Tibial nerve (tissue), 4 donors: ENCODE measurements around the gene RPS6KA5. TPM values are rescaled to one million over a fixed set of nuclear protein-coding genes. Genes with fewer than 3 reads are reported as not detected.

ENCODE experiments used
- DNase-seq, 2 donors: peaks; one replicate each; pipeline ENCODE4 v3.0.0-alpha.2; 2019; ENCODE audit warnings: low spot score in 2 of 2
- H3K27ac ChIP-seq, 4 donors: fragments of 200-600 bp; sonication (generic) in 3 of 4; one replicate each; pipeline ENCODE4 v1.5.1; 2017 to 2019; ENCODE audit warnings: mild to moderate bottlenecking in 1 of 4
- H3K27me3 ChIP-seq, 2 donors: fragments of 200-600 bp; sonication (generic) in 1 of 2; one replicate each; pipeline versions ENCODE4 v1.5.1 to v1.6.0; 2017 to 2019
- H3K36me3 ChIP-seq, 3 donors: fragments of 200-600 bp; sonication (generic); one replicate each; pipeline ENCODE4 v1.5.1; 2018 to 2019
- H3K4me1 ChIP-seq, 4 donors: fragments of 200-600 bp; sonication (generic) in 3 of 4; one replicate each; pipeline ENCODE4 v1.5.1; 2017 to 2019
- H3K4me3 ChIP-seq, 4 donors: fragments of 200-600 bp; sonication (generic) in 3 of 4; one replicate each; pipeline ENCODE4 v1.5.1; 2017 to 2019; ENCODE audit warnings: mild to moderate bottlenecking in 1 of 4, moderate library complexity in 1 of 4
- H3K9me3 ChIP-seq, 4 donors: fragments of 200-600 bp; sonication (generic) in 3 of 4; one replicate each; pipeline ENCODE4 v1.5.1; 2017 to 2019
- EP300 ChIP-seq, 2 donors: sonication (generic); formaldehyde crosslinking; IDR thresholded peaks; one replicate each; pipeline ENCODE4 v1.6.1; 2017; ENCODE audit warnings: antibody characterized with exemption in 2 of 2, mild to moderate bottlenecking in 1 of 2
- POLR2A ChIP-seq, 2 donors: fragments of 450-650 bp; IDR thresholded peaks; one replicate each; pipeline ENCODE4 v1.6.1; 2017; ENCODE audit warnings: antibody characterized with exemption in 2 of 2, mild to moderate bottlenecking in 2 of 2, moderate library complexity in 2 of 2
- WGBS, 2 donors: methylation state at CpG; one replicate each; pipeline ENCODE4 v1.1.5; 2018; 5-methylcytosine and 5-hydroxymethylcytosine counted together
- total RNA-seq, 4 donors: library from RNA; depleted of rRNA; stranded (reverse); fragments of >200 nt; gene quantifications; one replicate each; pipeline ENCODE4 v1.1.0, GENCODE V29; 2016
- TF ChIP-seq, protein P1 (sequence below), 5 experiments: fragments of 200-600 bp in 3 of 5; fragments of 450-650 bp in 2 of 5; sonication (generic) in 3 of 5; IDR thresholded peaks; one replicate each; pipeline ENCODE4 v1.5.1; 2016 to 2019; ENCODE audit warnings: antibody characterized with exemption in 5 of 5, mild to moderate bottlenecking in 3 of 5, moderate library complexity in 2 of 5

Gene RPS6KA5
- total RNA-seq, 4 donors from 2014 or later = 8.4 to 12.7 (median 10.1) TPM

DNA sequence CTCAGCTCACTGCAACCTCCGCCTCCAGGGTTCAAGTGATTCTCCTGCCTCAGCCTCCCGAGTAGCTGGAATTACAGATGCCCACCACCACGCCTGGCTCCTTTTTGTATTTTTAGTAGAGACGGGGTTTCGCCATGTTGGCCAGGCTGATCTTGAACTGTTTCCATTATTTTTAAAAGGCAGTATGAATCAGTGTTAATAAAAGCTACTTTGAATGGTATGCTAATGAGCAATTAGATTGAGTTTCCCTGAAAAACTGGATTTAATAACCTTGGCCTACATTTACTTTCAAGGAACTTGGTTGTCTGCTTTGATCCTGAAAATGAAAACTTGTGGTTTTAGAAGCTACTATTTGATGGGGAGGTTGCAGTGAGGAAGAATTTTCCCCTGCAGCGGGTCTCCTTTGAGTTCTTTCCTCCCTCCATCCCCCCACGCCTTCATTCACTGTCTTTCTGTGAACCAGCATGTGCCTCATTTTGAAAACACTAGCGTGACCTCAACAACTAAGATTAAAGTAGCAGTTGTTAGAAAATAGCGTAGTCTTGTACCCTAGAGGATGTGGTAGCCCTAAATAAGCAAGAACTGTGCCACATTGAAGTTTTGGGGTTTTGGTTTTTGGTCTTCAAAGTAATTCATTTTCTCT lies 17.8 kb upstream of the RPS6KA5 start:
- no peaks in the 10 kb centered on the region for H3K4me1 ChIP-seq
- 77 to 79% methylated on average over 9 of the region's 9 CpGs for WGBS, 2 donors
- H3K27me3 ChIP-seq = no peaks in the 10 kb centered on the region
- H3K36me3 ChIP-seq = no peaks in the 10 kb centered on the region
- no peaks in the 10 kb centered on the region for H3K9me3 ChIP-seq
- no peak overlapping the region for H3K4me3 ChIP-seq
- DNase-seq = no peak
- H3K27ac ChIP-seq = no peak overlapping the region
- TF ChIP-seq EP300 (IDR thresholded peaks at IDR 0.05) (no peak), POLR2A (IDR thresholded peaks at IDR 0.05) (no peak)
- TF ChIP-seq, protein P1, sequence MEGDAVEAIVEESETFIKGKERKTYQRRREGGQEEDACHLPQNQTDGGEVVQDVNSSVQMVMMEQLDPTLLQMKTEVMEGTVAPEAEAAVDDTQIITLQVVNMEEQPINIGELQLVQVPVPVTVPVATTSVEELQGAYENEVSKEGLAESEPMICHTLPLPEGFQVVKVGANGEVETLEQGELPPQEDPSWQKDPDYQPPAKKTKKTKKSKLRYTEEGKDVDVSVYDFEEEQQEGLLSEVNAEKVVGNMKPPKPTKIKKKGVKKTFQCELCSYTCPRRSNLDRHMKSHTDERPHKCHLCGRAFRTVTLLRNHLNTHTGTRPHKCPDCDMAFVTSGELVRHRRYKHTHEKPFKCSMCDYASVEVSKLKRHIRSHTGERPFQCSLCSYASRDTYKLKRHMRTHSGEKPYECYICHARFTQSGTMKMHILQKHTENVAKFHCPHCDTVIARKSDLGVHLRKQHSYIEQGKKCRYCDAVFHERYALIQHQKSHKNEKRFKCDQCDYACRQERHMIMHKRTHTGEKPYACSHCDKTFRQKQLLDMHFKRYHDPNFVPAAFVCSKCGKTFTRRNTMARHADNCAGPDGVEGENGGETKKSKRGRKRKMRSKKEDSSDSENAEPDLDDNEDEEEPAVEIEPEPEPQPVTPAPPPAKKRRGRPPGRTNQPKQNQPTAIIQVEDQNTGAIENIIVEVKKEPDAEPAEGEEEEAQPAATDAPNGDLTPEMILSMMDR (IDR thresholded peaks at IDR 0.05) = no peak

DNA sequence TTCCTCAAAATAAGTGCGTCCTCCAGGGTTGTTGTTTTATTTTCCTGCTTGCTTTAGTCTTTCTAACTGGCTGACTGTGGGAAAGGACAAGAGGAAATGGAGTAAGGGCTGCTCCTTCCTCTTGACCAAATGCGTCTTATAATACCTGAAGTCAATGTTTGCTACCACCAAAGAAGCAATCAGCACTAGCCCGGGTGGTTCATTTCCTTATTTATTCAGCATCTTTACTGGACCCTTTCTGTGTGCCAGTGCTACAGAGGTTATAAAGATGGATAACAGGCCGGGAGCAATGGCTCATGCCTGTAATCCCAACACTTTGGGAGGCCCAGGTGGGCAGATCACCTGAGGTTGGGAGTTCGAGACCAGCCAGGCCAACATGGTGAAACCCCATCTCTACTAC lies 15.1 kb upstream of the RPS6KA5 start:
- Histone ChIP-seq H3K4me1 (no peaks in the 10 kb centered on the region), H3K9me3 (peaks cover 0 to 5% (median 0%) of the 10 kb centered on the region in 4 donors), H3K27me3 (no peaks in the 10 kb centered on the region), H3K27ac (no peak overlapping the region), H3K36me3 (no peaks in the 10 kb centered on the region), H3K4me3 (no peak overlapping the region)
- no peak for DNase-seq
- TF ChIP-seq, protein P1 (IDR thresholded peaks at IDR 0.05) = no peak
- TF ChIP-seq EP300 (IDR thresholded peaks at IDR 0.05) (no peak), POLR2A (IDR thresholded peaks at IDR 0.05) (no peak)
- 94 to 97% methylated on average over 5 of the region's 5 CpGs for WGBS, 2 donors

DNA sequence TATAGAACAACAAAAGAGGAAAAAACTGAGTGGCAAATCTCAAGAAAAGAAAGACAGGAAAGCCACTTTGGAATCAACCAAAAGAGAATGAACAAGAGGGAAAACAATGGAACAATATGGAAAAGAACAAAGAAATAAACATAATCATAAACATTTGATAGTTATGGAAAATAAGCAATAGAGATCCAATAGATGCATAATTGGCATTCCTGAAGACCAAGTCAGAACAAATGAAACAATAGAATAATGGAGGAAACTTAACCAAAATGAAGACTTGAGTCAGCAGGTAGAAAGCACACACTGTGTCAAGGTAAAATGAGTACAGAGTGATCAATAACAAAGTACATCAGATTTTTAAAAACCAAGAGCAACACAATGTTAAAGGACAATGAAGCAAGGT lies 10.1 kb upstream of the RPS6KA5 start:
- no peaks in the 10 kb centered on the region for H3K36me3 ChIP-seq
- no peaks in the 10 kb centered on the region for H3K27me3 ChIP-seq
- no peak for DNase-seq
- TF ChIP-seq EP300 (IDR thresholded peaks at IDR 0.05) (no peak), POLR2A (IDR thresholded peaks at IDR 0.05) (no peak)
- TF ChIP-seq, protein P1 (IDR thresholded peaks at IDR 0.05) = no peak
- no peak overlapping the region for H3K4me3 ChIP-seq
- no peaks in the 10 kb centered on the region for H3K4me1 ChIP-seq
- H3K9me3 ChIP-seq = peaks cover 0 to 6% (median 0%) of the 10 kb centered on the region in 4 donors
- no peak overlapping the region for H3K27ac ChIP-seq

DNA sequence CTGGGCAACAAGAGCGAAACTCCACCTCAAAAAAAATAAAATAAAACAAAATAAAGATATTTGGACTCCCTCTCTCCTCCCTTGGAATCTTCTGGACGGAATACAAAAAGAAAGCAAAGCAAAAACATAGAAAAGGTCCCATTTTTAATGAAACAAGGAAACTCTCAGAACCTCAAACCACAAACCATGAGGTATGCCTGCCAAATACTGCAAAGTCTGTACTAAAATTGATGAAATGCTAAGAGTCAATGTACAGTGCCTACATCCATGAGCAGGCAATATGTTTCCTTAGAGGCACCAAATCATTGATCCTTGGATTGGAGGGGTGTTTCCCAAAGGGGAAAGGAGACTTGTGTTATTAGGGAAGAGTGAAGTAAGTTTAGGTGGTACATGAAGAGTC lies 8.2 kb upstream of the RPS6KA5 start:
- TF ChIP-seq EP300 (IDR thresholded peaks at IDR 0.05) (no peak), POLR2A (IDR thresholded peaks at IDR 0.05) (no peak)
- TF ChIP-seq, protein P1 (IDR thresholded peaks at IDR 0.05) = no peak
- H3K27ac ChIP-seq = no peak overlapping the region
- H3K9me3 ChIP-seq = peaks cover 0 to 6% (median 0%) of the 10 kb centered on the region in 4 donors
- no peaks in the 10 kb centered on the region for H3K36me3 ChIP-seq
- no peak for DNase-seq
- no peak overlapping the region for H3K4me3 ChIP-seq
- WGBS, 2 donors = 56 to 59% methylated on average over 2 of the region's 2 CpGs
- H3K4me1 ChIP-seq = peaks cover 0 to 2% (median 0%) of the 10 kb centered on the region in 4 donors
- no peaks in the 10 kb centered on the region for H3K27me3 ChIP-seq

DNA sequence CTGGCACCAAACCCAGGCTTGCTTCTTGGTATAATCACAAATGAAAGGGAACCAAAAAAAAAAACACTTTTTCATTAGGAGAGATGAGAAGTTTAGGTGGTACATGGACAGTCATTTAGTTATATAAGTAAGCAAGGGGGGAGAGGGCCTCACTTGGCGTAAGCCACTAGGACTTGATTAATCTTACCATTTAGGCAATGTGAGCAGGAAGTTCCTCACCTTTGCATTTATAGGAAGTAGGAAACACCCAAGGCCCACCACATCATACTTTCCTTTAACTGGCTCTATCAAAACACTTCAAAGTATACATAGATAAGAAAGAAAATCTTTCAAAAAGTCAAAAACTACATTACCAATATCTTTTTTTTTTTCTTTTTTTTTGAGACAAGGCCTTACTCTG lies 6.7 kb upstream of the RPS6KA5 start:
- peaks cover 0 to 6% (median 2%) of the 10 kb centered on the region in 4 donors for H3K4me1 ChIP-seq
- DNase-seq = no peak
- WGBS, 2 donors = 81 to 96% methylated on average over 1 of the region's 1 CpG
- H3K4me3 ChIP-seq = no peak overlapping the region
- TF ChIP-seq, protein P1 (IDR thresholded peaks at IDR 0.05) = no peak
- no peak for TF ChIP-seq EP300 (IDR thresholded peaks at IDR 0.05)
- no peak for TF ChIP-seq POLR2A (IDR thresholded peaks at IDR 0.05)
- peaks cover 0 to 6% (median 0%) of the 10 kb centered on the region in 4 donors for H3K9me3 ChIP-seq
- H3K27ac ChIP-seq = no peak overlapping the region
- H3K27me3 ChIP-seq = no peaks in the 10 kb centered on the region
- H3K36me3 ChIP-seq = no peaks in the 10 kb centered on the region
